GM21825 (cell line): ENCODE results near the gene PLK1.
"Not testable (repeated sequence)": the region's sequence is repeated elsewhere in the genome, so short reads cannot be mapped to it uniquely, and the experiment has no call there.

Source experiments
- ATAC-seq: cut with Tn5 transposase; IDR thresholded peaks from one replicate; pipeline ENCODE4 v1.9.1; 2021; ENCODE audit warnings: mild to moderate bottlenecking, moderate library complexity; ENCODE audit not compliant: unreplicated experiment

Gene PLK1

DNA sequence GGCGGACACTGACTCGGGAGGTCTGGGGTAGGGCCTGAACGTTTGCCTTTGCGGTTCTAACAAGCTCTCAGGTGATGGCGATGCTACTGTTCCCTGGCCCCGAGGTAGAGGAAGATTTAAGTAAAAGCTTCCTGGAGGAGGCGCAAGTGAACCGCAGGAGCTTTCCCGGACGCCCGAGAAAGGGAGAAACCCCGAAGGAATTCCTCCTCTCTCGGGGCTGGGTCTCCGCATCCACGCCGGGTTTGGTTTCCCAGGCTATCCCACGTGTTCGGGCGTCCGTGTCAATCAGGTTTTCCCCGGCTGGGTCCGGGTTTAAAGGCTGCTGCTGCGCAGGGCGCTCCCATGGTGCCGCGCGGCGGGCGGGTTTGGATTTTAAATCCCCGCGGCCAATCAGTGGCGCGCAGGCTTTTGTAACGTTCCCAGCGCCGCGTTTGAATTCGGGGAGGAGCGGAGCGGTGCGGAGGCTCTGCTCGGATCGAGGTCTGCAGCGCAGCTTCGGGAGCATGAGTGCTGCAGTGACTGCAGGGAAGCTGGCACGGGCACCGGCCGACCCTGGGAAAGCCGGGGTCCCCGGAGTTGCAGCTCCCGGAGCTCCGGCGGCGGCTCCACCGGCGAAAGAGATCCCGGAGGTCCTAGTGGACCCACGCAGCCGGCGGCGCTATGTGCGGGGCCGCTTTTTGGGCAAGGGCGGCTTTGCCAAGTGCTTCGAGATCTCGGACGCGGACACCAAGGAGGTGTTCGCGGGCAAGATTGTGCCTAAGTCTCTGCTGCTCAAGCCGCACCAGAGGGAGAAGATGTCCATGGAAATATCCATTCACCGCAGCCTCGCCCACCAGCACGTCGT is at the start of gene PLK1:
Gene PLK1 (plus strand): TSS at position 460 of the 844 bp plus-strand sequence. CDS start 44 bp downstream, at position 504.
- ATAC-seq = peak; percentile 70

DNA sequence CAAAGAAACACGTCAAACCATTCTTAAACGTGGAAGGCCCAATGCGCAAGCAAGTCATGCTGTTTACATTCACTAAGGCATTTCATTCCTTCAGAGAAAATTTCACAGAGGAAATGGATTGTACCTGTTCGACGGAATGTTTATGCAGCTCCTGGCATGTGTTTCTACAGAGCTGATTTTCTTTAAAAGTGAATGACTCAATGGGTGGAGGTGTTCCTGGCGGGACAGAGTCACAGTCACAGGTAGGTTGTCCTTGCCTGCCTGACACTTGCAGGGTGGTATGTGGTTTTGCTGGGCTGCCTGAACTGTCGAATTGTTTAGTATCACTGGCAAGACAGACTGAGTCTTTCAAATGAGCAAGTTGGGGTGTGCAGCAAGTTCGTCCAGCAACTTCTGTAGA is 49.2 kb upstream of the PLK1 start:
- ATAC-seq = no peak

DNA sequence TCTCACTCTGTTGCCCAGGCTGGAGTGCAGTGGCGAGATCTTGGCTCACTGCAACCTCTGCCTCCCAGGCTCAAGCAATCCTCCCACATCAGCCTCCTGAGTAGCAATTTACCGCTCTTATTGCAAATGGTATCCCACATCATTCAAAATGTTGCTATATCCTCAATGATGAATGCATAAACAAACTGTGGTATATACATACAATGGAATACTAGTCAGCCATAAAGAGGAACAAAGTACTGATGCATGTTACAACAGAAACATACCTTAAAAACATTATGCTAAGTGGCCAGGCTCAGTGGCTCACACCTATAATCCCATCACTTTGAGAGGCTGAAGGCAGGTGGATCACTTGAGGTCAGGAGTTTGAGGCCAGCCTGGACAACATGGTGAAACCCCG is 46.8 kb upstream of the PLK1 start:
- ATAC-seq = not testable (repeated sequence)

DNA sequence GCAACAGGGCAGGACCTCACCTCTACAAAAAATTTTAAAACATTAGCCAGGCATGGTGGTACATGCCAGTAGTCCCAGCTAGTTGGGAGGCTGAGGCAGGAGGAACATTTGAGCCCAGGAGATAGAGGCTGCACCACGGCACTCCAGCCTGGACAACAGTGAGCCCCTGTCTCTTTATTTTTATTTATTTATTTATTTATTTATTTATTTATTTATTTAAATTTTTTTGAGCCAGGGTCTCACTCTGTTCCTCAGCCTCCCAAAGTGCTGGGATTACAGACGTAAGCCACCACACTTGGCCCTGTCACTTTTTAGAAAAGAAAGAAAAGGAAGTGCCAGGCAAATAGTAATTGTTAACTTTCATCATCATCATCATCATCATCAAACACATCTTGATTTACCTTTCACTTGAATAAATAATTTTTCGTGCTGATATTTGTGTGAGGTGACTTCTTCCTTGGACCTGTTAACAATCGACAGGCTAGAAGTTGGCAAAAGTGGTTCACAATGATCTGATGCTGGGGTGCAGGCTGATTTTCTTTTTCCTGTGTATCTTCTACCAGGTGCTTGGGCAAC is 44.1 kb upstream of the PLK1 start:
- ATAC-seq = no peak

DNA sequence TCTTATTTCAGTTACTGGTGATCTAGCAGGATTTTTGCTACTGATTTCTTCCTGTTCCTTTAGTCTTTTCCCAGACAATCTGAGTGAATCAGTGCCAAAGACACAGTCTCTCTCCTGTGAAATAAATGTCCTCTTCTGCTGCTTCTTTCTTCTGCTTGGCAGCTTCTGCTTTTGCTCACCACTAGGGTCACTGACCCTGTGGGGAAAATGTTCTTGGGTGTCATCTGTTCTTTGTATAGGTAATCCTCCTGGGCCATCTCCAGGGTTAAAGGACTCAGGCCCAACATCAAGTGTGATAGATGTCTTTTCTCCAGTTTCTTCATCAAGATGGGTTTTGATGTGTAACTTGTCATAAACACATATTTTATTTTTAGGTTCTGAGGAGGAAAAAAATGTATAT is 42.7 kb upstream of the PLK1 start:
- no peak for ATAC-seq

DNA sequence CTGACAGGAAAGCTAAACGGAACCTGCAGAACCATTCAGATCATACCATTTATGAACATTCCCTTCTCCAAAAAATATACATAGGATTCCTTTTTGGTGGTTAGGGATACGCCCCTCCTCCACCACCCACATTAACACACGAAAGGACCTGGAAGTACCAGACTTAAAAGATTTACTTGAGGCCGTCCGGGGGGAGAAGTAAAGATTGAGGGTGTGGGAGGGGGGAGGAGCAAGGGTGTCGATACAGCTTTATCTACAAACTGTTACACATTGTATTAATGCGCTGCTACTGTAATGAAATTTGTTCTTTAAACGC is 38.1 kb upstream of the PLK1 start:
- ATAC-seq = no peak

DNA sequence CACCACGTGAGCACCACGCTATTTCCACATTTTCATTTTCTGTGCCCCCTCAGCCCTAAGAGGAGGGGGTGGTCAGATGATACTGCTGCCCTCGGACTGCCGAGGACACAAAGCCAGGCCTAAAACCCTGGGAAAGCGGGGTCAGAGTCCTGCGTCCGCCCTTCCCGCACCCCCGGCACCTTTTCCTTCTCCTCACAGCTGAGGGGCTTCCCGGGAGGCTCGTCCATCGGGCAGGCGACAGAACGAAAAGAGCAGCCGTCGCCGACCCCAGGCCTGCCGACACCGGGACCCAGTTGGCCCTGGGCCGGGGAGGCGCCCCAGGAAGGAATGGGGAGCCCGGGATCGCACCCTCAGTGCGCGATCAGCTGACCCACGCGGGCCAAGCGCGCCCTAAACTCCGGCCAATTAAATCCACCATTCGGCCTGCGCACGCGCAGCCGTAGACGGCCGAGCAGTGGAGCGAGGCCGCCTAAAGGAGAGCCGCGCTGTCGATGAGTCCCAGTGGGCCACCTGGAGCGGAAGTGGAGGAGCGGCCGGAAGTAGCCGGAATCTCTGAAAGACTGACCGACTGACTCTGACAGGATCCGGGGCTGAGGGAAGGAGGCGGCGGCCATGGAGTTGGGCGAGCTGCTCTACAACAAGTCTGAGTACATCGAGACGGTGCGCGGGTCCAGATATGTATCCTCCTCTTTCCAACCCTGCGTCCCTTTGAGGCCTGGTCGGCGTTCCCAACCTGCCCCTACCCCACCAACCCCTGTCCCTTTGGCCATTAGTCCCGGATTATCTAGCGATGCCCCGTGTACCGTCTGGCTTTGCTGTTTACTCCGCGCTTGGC is 37.5 kb upstream of the PLK1 start, which contains the start of the genes DCTN5 and PALB2:
Gene DCTN5 (plus strand): TSS at position 536 of the 835 bp plus-strand sequence. CDS start 77 bp downstream, at position 613.
Gene PALB2 (minus strand): TSS at position 380 of the 835 bp plus-strand sequence. CDS start 153 bp downstream, at position 227.
- peak; percentile 93 for ATAC-seq

DNA sequence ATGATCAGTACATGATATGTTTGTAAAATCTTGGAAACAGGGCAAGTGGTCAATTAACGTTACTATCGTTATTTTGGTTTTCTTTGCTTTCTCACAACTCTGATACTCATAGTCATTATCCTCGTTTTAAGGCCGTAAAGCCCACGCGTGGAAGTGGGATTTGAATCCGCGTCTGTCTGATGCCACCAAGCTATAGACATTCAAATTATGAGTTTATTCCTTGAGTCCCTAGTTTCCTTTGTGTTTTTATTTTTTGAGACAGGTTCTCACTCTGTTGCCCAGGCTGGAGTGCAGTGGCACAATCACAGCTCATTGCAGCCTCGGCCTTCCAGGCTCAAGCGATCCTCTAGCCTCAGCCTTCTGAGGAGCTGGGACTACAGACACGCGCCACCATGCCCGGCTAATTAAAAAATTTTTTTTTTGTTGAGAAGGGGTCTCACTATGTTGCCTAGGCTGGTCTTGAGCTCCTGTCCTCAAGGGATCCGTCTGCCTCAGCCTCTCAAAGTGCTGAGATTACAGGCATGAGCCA is 36.4 kb upstream of the PLK1 start:
- ATAC-seq = no peak

DNA sequence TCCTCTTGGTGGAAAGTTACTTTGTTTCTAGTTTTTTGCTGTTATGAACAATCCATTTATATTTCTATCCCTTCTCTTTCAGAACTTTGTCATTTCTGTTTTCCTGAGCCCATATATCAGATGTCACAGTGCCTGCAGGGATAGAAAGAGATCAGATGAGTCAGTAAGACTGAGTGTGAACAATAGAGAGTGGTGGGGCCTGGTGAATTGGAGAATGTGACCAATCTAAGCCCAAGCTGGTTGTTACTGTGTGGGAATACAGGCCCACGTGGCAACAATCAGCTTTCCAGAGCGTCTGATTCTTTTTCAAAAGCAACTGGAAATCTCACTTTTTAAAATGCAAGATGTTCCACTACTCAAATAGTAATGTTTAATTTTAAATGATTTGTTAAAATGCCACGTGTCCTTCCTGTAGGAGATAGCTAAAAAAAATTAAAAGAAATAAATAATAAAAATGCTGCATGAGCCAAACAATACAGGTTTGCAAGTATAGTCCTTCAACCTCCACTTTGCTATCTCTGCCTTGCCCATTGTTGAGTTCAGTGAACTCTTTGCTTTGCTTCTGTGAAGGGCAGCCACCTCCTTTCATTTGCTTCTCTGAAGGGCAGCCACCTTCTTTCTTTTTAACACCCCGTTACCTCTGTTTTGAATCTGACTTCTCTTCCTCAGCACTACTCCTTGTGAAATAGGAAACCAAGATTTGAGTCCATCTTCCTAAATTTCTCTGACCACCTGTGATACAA is 27.8 kb upstream of the PLK1 start:
- no peak for ATAC-seq

DNA sequence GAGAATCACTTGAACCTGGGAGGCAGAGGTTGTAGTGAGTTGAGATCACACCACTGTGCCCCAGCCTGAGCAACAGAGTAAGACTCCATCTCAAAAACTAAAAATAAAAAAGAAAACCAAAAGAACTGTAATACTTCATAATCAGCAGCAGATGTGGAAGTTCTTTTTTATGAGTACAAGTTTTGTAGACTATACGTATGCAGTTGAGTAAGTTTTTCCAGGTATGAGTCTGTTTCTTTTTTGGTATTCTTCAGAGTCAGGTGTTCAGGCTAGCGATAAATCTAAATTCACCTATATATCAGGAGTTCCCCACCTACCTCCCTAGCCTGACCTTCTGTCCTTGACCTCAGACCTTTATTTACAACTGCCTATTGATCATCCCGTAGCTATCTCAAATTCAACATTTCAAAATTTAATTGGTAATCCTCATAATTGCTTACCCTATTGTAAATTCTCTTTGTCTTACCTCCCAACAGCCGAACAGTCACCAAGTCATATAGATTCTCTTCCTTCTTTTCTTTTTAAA is 26.7 kb upstream of the PLK1 start:
- ATAC-seq = no peak

DNA sequence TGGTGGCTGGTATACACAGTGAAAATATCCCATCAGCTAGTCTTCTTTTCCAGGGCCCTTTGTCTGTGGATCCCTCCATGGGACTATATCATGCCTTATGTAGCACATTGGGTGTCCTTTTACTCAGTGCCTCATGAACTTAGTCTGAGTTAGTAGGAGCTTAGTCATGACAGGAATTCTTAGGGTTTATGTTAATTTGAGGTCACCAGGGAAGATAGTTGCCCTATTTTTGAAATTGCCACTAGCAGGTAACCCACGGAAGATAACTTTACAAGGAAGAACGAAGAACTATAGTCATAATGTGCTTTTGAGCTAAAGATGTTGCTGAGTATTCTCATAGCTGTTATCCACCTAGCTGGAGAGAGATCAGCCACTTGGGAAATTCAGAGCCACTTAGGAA is 14.8 kb upstream of the PLK1 start:
- no peak for ATAC-seq

DNA sequence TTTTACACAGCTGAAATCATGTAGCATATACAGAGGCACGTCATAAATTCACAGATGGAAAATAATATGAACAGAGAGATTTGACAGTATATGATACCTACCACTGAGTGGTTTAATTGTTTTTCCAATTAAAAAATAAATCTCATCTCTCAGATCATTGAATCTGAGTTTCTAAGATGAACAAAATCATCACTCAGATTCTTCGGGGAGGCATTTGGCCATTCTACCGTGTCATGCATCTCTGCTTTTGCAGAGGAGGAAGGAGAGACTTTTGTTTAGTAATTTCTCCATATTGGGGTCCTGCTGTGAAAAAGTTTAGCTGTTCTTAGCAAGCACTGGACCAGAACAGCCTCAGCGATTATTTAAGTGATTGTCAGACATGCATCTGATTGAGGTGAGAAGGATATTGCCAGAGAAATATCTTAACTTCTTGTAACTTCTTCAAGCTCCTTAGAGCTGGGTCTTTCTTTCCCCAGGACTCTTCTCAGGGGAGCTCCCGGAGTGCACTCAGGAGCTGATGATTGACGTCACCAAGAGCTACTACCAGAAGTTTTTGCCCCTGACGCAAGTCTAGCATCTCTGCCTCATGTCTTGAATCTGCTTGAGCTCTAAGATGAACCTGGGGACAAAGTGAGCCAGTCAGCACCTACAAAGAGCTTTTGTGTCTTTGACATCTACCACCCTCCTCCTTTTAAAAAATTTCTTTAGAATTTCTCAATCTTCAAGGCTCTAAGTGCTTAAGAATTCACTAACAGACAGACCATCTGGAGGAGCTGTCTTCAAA is 11.9 kb upstream of the PLK1 start:
- ATAC-seq = no peak

DNA sequence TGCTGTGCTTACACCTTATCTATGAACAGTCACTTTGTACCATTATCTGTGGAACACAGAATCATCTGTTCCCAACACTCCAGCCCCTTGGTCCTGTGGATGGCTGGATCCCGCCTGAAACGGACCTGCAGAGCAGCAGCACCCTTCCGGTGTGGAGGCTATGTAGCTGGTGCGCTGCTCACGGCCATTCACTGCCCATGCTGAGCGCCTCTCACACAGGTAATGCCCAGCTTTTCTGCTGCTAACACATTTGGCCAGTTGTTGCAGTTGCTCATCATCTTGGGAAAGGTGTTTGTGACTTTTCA is 11.4 kb upstream of the PLK1 start:
- no peak for ATAC-seq

DNA sequence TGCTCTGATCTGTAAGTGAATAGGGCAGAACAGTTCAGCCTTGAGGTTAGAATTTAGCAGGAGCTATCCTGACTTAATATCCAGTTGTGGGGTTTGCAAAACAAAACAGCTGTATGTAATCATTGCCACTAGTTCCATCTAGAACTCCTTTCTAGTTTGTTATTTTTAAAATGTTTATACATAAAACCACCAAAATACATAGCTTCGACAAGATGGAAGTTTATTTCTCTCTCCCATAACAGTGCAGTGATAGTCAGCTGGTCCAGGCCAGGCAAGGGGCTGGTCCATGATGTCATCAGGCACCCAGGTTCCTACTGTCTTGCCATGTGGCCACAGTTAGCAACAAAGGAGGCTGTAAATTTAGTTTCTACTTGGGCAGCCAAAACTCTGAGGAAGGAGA is 10.5 kb upstream of the PLK1 start:
- no peak for ATAC-seq

DNA sequence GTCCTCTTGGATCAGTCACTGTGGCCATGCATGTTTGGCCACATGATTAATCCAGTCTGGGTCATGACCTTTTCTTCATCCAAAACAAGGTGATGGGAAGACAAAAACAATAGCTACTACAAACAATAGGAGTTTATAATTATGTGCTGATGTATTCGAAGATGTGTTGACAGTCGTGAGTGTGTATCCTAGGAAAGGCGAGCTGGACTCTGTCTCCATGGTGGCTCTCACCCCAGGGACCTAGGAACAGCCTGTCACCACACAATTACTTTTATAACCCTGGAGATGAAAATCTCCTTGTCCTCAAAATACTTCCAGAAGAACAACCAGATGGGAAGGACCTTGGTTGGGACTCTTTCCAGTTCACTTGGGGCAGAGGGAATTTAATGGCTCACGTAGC is 9.8 kb upstream of the PLK1 start:
- ATAC-seq = no peak

DNA sequence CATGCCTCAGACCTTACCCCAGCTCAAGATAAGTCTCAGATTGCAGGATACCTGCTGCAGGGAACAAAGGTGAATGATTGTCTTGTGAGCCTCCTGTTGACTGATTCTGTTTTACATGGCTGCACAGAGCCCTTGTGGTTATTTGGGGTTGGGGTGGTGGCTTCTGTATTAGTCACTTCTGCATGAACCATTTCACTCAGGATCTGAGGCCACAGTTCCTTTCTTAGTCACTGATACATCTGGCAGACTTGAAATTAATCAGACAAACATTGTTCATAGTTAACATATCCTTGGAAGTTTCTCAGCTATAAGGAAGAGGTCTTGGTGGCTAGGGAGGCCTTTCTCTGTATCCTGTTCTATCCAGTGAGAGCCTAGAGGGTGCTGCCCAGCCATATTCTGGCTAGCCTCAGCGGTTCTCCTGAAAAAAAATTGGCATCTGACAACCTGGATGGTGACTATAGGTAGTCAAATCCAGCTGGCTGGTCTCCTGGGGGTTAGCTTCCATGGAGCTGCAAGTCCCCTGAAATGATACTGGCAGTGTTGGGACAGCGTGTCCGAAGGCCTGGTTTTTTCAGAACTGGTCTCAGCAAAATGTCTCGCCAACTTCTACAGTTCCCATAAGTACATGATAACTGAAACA is 8.4 kb upstream of the PLK1 start:
- peak; percentile 93 for ATAC-seq

DNA sequence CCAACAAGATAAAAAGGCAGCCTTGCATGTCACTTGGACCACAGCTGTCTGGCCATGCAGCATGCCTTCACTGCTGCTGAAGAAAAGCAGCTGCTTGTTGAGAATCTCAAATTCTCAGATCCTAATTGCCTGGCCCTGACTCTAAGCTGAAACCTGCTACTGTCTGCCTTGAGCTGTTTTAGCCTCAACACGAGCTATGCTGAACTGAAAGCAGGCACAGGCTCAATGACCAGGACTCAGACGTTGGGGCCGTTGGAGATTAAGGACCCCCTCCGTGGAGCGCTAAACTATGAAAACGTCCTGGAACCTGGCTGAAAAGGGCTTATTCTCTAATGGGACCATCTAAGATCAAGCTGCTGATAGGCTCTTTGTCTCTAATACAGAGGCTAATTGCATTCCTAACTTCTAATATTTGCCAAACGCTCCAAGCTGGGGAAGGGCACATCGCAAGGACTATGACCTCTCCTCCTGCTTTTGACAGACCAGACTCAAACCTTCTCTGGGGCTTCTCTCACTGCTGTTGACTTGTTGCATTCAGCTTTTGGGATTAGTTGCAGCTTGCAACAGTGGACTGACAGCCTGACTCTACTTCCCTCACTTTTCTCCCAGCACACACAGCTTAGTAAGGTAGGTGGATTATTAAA is 4.6 kb upstream of the PLK1 start:
- ATAC-seq = no peak

DNA sequence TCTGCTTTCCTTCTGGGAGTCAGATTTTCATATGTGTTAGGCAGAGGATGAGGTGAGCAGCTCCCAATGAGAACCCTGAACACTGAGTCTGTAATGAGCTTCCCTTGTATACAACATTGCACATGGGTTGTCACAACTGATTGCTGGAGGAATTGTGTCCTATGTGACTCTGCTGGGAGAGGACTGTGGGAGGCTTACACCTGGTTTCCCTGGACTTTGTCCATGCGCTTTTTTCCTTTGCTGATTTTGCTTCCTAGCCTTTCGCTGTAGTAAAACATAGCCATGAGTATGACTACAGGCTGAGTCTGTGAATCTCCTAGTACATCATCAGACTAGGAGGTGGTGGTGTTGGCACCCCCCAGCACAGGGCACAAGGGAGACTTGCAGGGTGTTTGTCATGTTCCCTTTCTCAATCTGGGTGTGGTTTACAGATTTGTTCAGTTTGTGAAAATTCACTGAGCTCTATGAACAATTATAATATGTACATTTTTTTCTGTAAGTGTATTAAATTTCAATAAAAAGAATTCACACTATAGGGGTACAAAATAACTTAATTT is 1.7 kb upstream of the PLK1 start:
- ATAC-seq = no peak
